PC-9 (cell line): ENCODE measurements around the gene CA6. TPM values are rescaled to one million over a fixed set of nuclear protein-coding genes. Genes with fewer than 3 reads are reported as not detected.

Source experiments
- BruUV-seq: library from RNA; stranded (reverse); fragments of 400-500 nt; replicated peaks from 2 replicates; lab custom pipeline; 2021; lab: Mats Ljungman, UMichigan
- CTCF ChIA-PET: fragments of 300-600 bp; sonication (Branson Sonifier 250); formaldehyde crosslinking; loops from one replicate; lab custom pipeline; 2022; ENCODE audit warnings: antibody characterized with exemption; lab: Charles Lee
- POLR2A ChIA-PET: fragments of 300-600 bp; sonication (Branson Sonifier 250); formaldehyde crosslinking; loops from one replicate; lab custom pipeline; 2022; ENCODE audit warnings: antibody characterized with exemption; ENCODE audit not compliant: unreplicated experiment; lab: Charles Lee
- DNase-seq, 2 experiments: peaks; one replicate each; pipeline versions ENCODE4 v3.0.0 to v3.0.0-alpha.2; 2015 to 2022; ENCODE audit warnings: mixed read lengths in 1 of 2
- H2AFZ ChIP-seq: fragments of 200-600 bp; sonication (generic); 2 replicates; pipeline ENCODE4 v1.8.1; 2017; ENCODE audit warnings: antibody characterized with exemption
- H3F3A ChIP-seq: fragments of 200-600 bp; sonication (generic); 2 replicates; pipeline ENCODE4 v1.8.1; 2017; ENCODE audit warnings: antibody characterized with exemption, mild to moderate bottlenecking, low read depth; ENCODE audit not compliant: insufficient read depth
- H3K27ac ChIP-seq: fragments of 200-600 bp; sonication (generic); 2 replicates; pipeline ENCODE4 v1.6.1; 2016; ENCODE audit warnings: mixed run types
- H3K27me3 ChIP-seq: fragments of 200-600 bp; sonication (generic); 2 replicates; pipeline ENCODE4 v1.6.1; 2016; ENCODE audit warnings: low read depth, mixed run types; ENCODE audit not compliant: insufficient read depth
- H3K36me3 ChIP-seq: fragments of 200-600 bp; sonication (generic); 2 replicates; pipeline ENCODE4 v1.6.1; 2016; ENCODE audit warnings: low read depth, mixed run types
- H3K4me1 ChIP-seq: fragments of 200-600 bp; sonication (generic); replicated peaks from 2 replicates; pipeline ENCODE4 v1.6.1; 2016; ENCODE audit warnings: mixed run types; ENCODE audit not compliant: insufficient read depth
- H3K4me2 ChIP-seq: fragments of 200-600 bp; sonication (generic); 2 replicates; pipeline ENCODE4 v1.6.1; 2017; ENCODE audit warnings: mixed run types
- H3K4me3 ChIP-seq: fragments of 200-600 bp; sonication (generic); 2 replicates; pipeline ENCODE4 v1.6.1; 2016; ENCODE audit warnings: mixed run types
- H3K79me2 ChIP-seq: fragments of 200-600 bp; sonication (generic); 2 replicates; pipeline ENCODE4 v1.6.1; 2017; ENCODE audit warnings: low read depth, mixed run types
- H3K9me2 ChIP-seq: fragments of 200-600 bp; sonication (generic); 2 replicates; pipeline ENCODE4 v1.8.1; 2017; ENCODE audit warnings: mild to moderate bottlenecking; ENCODE audit not compliant: insufficient read depth
- H3K9me3 ChIP-seq: fragments of 200-600 bp; sonication (generic); 2 replicates; pipeline ENCODE4 v1.8.1; 2016; ENCODE audit warnings: low read depth; ENCODE audit not compliant: insufficient read depth
- H4K20me1 ChIP-seq: fragments of 200-600 bp; sonication (generic); 2 replicates; pipeline ENCODE4 v1.8.1; 2017; ENCODE audit not compliant: insufficient read depth
- CTCF ChIP-seq: fragments of 200-600 bp; sonication (generic); conservative IDR thresholded peaks from 2 replicates; pipeline ENCODE4 v1.6.1; 2017; ENCODE audit warnings: mixed run types, antibody characterized with exemption, mild to moderate bottlenecking, moderate library complexity
- EZH2 ChIP-seq: fragments of 200-600 bp; sonication (generic); IDR thresholded peaks from 2 replicates; pipeline ENCODE4 v1.8.0; 2017; ENCODE audit warnings: antibody characterized with exemption, low read depth
- intact Hi-C: fragments of 100-400 bp; cut with micrococcal nuclease; formaldehyde crosslinking; loops from one replicate; pipeline ENCODE4 v1.10.0; 2022; ENCODE audit not compliant: unreplicated experiment
- total RNA-seq: library from RNA; stranded (reverse); gene quantifications from 2 replicates; pipeline ENCODE4 v1.2.3, GENCODE V29; 2021

The CA6 gene
- total RNA-seq, 1 experiment from 2014 or later: not detected

- Histone ChIP-seq H3K4me2 (no peak overlapping the region), H3F3A (no peaks in the 10 kb centered on the region), H3K4me3 (no peak overlapping the region), H3K36me3 (no peaks in the 10 kb centered on the region), H3K9me2 (no peaks in the 10 kb centered on the region), H3K79me2 (no peaks in the 10 kb centered on the region), H4K20me1 (no peaks in the 10 kb centered on the region), H3K9me3 (no peaks in the 10 kb centered on the region), H3K27me3 (no peaks in the 10 kb centered on the region), H3K4me1 (no peaks in the 10 kb centered on the region), H3K27ac (no peak overlapping the region), H2AFZ (no peak overlapping the region)
- DNase-seq: no peak
- CTCF ChIA-PET: no interaction called here
- TF ChIP-seq CTCF (no peak), EZH2 (no peak)
- no TSS peak for BruUV-seq
- intact Hi-C loops: no loop called here
- POLR2A ChIA-PET: no interaction called here
These were observed 9.7 kb downstream of the CA6 start for GRCh38 chr1:8955406-8955805.

GRCh38 chr1:8956461-8957349 lies 11.0 kb downstream of the CA6 start:
- H3K9me2 ChIP-seq: no peaks in the 10 kb centered on the region
- no peaks in the 10 kb centered on the region for H3K27me3 ChIP-seq
- intact Hi-C loops: no loop called here
- no peak for TF ChIP-seq CTCF
- TF ChIP-seq EZH2: no peak
- no TSS peak for BruUV-seq
- ChIA-PET CTCF (no interaction called here), POLR2A (no interaction called here)
- H3K79me2 ChIP-seq: no peaks in the 10 kb centered on the region
- no peak overlapping the region for H3K4me2 ChIP-seq
- H3K9me3 ChIP-seq: no peaks in the 10 kb centered on the region
- H3K36me3 ChIP-seq: no peaks in the 10 kb centered on the region
- no peak overlapping the region for H3K27ac ChIP-seq
- H3K4me3 ChIP-seq: no peak overlapping the region
- no peaks in the 10 kb centered on the region for H3F3A ChIP-seq
- H4K20me1 ChIP-seq: no peaks in the 10 kb centered on the region
- no peaks in the 10 kb centered on the region for H3K4me1 ChIP-seq
- no peak overlapping the region for H2AFZ ChIP-seq
- DNase-seq: no peak

GRCh38 chr1:8962812-8963530 lies 17.3 kb downstream of the CA6 start:
- Histone ChIP-seq H3K36me3 (no peaks in the 10 kb centered on the region), H3F3A (no peaks in the 10 kb centered on the region), H3K79me2 (no peaks in the 10 kb centered on the region), H2AFZ (no peak overlapping the region), H3K27me3 (no peaks in the 10 kb centered on the region), H3K9me3 (no peaks in the 10 kb centered on the region), H3K4me1 (no peaks in the 10 kb centered on the region), H3K27ac (no peak overlapping the region), H3K4me3 (no peak overlapping the region), H3K9me2 (no peaks in the 10 kb centered on the region), H4K20me1 (no peaks in the 10 kb centered on the region), H3K4me2 (no peak overlapping the region)
- peak; percentile 62 to 63 for DNase-seq
- BruUV-seq: no TSS peak
- TF ChIP-seq EZH2: no peak
- TF ChIP-seq CTCF: peak; percentile 56
- CTCF ChIA-PET: interaction anchor here (0.6 to 1.0 kb wide), 9 partner anchors 23 to 569 kb away, joined by 3 to 10 read pairs (median 4); no protein-coding TSS in a partner anchor
- POLR2A ChIA-PET: no interaction called here
- intact Hi-C loops: loop anchor here (1.0 kb wide), 1 partner anchor 23 kb away; no protein-coding TSS in a partner anchor
